Measurements from ENCODE around the gene KRTAP17-1. TPM values are rescaled to one million over a fixed set of nuclear protein-coding genes. Genes with fewer than 3 reads are reported as not detected.

KRTAP17-1 gene
- total RNA-seq, 4 donors from 2014 or later, result not detected

GRCh38 chr17:41304091-41304490, 11.4 kb downstream of the KRTAP17-1 start:
- H3K4me1 ChIP-seq, result peaks cover 4 to 11% (median 9%) of the 10 kb centered on the region in 4 donors

DNA sequence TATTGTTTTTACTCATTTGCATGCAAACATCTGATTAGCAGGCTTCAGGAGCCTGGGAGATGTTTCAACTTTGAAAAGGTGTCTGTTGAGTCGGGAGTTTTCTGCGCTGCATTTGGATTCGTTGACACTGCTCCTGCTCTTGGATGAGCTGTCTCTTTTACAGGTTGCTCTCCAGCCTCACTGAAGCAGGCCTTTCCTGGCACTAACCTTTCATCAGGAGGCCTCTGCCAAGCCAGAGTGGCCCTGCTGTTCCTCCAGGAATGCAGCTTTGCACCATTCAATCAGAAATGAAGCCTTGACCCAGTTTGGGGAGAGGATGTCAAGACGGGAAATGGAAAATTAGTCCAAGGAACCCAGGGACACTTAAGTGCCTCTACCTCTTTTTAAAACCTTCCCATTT, 12.5 kb downstream of the KRTAP17-1 start:
- Histone ChIP-seq H3K27ac (replicated peaks in 1 of 4) (no peak overlapping the region), H3K36me3 (no peaks in the 10 kb centered on the region), H3K4me1 (peaks cover 0 to 4% (median under 1%) of the 10 kb centered on the region in 4 donors), H3K9me3 (no peaks in the 10 kb centered on the region), H3K27me3 (peaks cover 0 to 13% (median 0%) of the 10 kb centered on the region in 4 donors), H3K4me3 (no peak overlapping the region)
- DNase-seq (ENCODE audit: extremely low spot score), result no peak
- WGBS, result 87% methylated on average over 4 of the region's 4 CpGs
- TF ChIP-seq POLR2AphosphoS5 (IDR thresholded peaks at IDR 0.05) (no peak), POLR2A (IDR thresholded peaks at IDR 0.05; ENCODE audit: low read depth) (no peak), EP300 (IDR thresholded peaks at IDR 0.05) (no peak)
- TF ChIP-seq, protein P1, sequence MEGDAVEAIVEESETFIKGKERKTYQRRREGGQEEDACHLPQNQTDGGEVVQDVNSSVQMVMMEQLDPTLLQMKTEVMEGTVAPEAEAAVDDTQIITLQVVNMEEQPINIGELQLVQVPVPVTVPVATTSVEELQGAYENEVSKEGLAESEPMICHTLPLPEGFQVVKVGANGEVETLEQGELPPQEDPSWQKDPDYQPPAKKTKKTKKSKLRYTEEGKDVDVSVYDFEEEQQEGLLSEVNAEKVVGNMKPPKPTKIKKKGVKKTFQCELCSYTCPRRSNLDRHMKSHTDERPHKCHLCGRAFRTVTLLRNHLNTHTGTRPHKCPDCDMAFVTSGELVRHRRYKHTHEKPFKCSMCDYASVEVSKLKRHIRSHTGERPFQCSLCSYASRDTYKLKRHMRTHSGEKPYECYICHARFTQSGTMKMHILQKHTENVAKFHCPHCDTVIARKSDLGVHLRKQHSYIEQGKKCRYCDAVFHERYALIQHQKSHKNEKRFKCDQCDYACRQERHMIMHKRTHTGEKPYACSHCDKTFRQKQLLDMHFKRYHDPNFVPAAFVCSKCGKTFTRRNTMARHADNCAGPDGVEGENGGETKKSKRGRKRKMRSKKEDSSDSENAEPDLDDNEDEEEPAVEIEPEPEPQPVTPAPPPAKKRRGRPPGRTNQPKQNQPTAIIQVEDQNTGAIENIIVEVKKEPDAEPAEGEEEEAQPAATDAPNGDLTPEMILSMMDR (IDR thresholded peaks at IDR 0.05), result no peak
- intact Hi-C loops (cut with DNase I), result no loop called here

More at GRCh38 chr17:41304091-41304490, 11.4 kb downstream of the KRTAP17-1 start:
- TF ChIP-seq POLR2A (IDR thresholded peaks at IDR 0.05; ENCODE audit: low read depth) (no peak), EP300 (IDR thresholded peaks at IDR 0.05) (no peak), POLR2AphosphoS5 (IDR thresholded peaks at IDR 0.05) (no peak)
- TF ChIP-seq, protein P1 (IDR thresholded peaks at IDR 0.05), result no peak
- WGBS, result 88% methylated on average over 12 of the region's 12 CpGs
- H3K27me3 ChIP-seq, result peaks cover 0 to 8% (median 0%) of the 10 kb centered on the region in 4 donors
- DNase-seq (ENCODE audit: extremely low spot score), result no peak
- H3K36me3 ChIP-seq, result no peaks in the 10 kb centered on the region
- intact Hi-C loops (cut with DNase I), result no loop called here
- no peaks in the 10 kb centered on the region for H3K9me3 ChIP-seq
- H3K4me3 ChIP-seq, result no peak overlapping the region
- H3K27ac ChIP-seq (replicated peaks in 1 of 4), result no peak overlapping the region

DNA sequence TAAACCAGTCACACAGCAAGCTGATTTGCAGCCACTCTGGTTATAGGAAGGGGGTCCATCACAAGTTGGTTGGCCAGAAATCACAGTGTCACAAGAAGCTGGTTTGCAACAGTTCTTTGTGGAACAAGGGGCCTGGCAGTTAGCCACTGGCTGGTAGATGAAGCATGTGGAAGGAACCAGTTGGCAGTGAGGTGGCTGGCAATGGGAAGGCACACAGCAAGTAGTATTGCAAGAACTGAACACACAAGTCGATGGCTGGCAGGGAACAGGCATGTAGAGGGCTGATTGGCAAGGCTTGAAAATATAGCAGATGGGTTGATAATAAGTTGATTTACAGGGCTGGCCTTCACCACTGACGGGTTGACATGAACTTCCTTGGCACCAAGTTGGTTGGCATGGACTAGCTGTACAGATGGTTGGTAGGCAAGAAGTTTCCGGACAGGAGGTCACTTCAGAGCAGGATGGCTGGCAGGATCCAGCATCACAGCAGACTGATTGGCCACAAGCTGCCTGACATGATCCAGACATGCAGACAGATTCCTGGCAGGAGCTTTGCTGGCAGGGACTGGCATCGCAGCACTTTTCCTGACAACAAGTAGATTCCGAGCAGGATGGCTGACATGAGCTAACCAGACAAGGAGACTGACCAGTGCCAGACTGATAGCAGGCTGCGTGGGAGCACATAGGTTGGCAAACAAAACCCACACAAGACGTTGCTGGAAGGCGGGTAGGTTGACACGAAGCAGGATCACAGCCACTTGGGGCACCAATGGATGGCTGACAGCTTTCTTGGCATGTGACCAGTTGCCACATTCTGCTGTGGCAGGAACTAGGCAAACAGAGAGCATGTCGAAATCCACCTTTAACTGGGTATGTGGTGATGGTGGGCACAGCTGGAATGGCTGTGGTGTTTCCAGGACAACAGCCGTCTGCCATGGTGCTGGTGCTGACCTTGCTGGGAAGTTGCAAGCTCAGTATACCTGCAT, 13.3 kb downstream of the KRTAP17-1 start, which contains the start of gene KRTAP29-1:
Gene KRTAP29-1 (minus strand): TSS at position 936 of the 986 bp plus-strand sequence. CDS start 0 bp downstream, at position 936.
- no peaks in the 10 kb centered on the region for H3K36me3 ChIP-seq
- intact Hi-C loops (cut with DNase I), result no loop called here

GRCh38 chr17:41301204-41301790, 14.2 kb downstream of the KRTAP17-1 start:
- intact Hi-C loops (cut with DNase I), result no loop called here
- Histone ChIP-seq H3K4me1 (peaks cover 0 to 4% (median 0%) of the 10 kb centered on the region in 4 donors), H3K27me3 (peaks cover 0 to 8% (median 0%) of the 10 kb centered on the region in 4 donors), H3K4me3 (no peak overlapping the region), H3K36me3 (no peaks in the 10 kb centered on the region), H3K27ac (replicated peaks in 1 of 4) (no peak overlapping the region), H3K9me3 (no peaks in the 10 kb centered on the region)
- TF ChIP-seq, protein P1 (IDR thresholded peaks at IDR 0.05), result no peak
- TF ChIP-seq POLR2A (IDR thresholded peaks at IDR 0.05; ENCODE audit: low read depth), result no peak
- TF ChIP-seq EP300 (IDR thresholded peaks at IDR 0.05), result no peak
- TF ChIP-seq POLR2AphosphoS5 (IDR thresholded peaks at IDR 0.05), result no peak
- 77% methylated on average over 5 of the region's 5 CpGs for WGBS
- no peak for DNase-seq (ENCODE audit: extremely low spot score)

More for the DNA sequence above, 13.3 kb downstream of the KRTAP17-1 start, which contains the start of gene KRTAP29-1:
- no peak for TF ChIP-seq POLR2A (IDR thresholded peaks at IDR 0.05; ENCODE audit: low read depth)
- TF ChIP-seq, protein P1 (IDR thresholded peaks at IDR 0.05), result no peak
- TF ChIP-seq POLR2AphosphoS5 (IDR thresholded peaks at IDR 0.05), result no peak
- TF ChIP-seq EP300 (IDR thresholded peaks at IDR 0.05), result no peak
- DNase-seq (ENCODE audit: extremely low spot score), result no peak
- Histone ChIP-seq H3K4me1 (peaks cover 0 to 4% (median 0%) of the 10 kb centered on the region in 4 donors), H3K4me3 (no peak within 1 kb of the TSS), H3K27ac (replicated peaks in 1 of 4) (no peak within 1 kb of the TSS), H3K27me3 (peaks cover 0 to 13% (median 0%) of the 10 kb centered on the region in 4 donors), H3K9me3 (no peaks in the 10 kb centered on the region)
- 61% methylated on average over 10 of the region's 11 CpGs for WGBS
